ENCODE data around the gene MBNL2.

DNA sequence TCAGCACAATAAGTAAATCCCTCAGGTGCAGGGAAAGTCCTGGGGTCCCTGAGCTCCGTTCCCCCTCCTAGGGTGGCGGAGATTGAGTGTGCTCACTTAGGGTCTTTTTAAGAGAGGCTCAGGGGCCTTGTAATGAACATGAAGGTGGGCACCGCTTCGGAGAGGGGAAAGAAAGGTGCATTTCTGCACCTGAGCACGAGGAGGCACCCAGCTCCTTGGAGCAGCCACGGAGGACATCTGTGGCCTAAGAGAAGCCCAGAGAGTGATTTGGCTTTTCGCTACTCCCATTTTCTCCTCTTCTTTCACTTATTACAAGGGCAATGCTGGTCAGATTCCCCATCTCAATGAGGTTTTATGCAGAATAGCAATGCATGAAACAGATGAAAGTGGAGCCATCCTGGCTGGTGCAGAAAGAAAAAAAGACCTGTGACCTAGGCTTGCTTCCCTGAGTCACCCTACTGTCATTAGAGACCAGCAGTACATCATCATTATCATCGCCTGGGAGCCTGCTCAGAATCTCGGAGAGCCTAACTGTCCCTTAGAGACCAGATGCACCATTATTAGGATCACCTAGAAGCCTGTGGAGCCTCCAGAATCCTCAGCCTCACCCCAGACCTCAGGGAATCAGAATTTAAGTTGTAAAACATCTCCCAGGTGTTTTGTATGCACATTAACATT, 125.3 kb downstream of the MBNL2 start:
- TF ChIP-seq, protein P1, sequence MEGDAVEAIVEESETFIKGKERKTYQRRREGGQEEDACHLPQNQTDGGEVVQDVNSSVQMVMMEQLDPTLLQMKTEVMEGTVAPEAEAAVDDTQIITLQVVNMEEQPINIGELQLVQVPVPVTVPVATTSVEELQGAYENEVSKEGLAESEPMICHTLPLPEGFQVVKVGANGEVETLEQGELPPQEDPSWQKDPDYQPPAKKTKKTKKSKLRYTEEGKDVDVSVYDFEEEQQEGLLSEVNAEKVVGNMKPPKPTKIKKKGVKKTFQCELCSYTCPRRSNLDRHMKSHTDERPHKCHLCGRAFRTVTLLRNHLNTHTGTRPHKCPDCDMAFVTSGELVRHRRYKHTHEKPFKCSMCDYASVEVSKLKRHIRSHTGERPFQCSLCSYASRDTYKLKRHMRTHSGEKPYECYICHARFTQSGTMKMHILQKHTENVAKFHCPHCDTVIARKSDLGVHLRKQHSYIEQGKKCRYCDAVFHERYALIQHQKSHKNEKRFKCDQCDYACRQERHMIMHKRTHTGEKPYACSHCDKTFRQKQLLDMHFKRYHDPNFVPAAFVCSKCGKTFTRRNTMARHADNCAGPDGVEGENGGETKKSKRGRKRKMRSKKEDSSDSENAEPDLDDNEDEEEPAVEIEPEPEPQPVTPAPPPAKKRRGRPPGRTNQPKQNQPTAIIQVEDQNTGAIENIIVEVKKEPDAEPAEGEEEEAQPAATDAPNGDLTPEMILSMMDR (IDR thresholded peaks at IDR 0.05): no peak
- TF ChIP-seq POLR2A (IDR thresholded peaks at IDR 0.05): no peak

Measured in uterus (tissue), 2 donors.